ENCODE measurements around the gene SCFD1. TPM values are rescaled to one million over a fixed set of nuclear protein-coding genes. Genes with fewer than 3 reads are reported as not detected.

Gene SCFD1
- total RNA-seq, 2 experiments from 2014 or later: 65.1 to 72.6 TPM

GRCh38 chr14:30706704-30707103 lies 84.6 kb downstream of the SCFD1 start:
- Histone ChIP-seq H4K20me1 (ENCODE audit: insufficient read depth, low read length) (no peaks in the 10 kb centered on the region), H3K9me3 (ENCODE audit: low read length) (no peaks in the 10 kb centered on the region), H3K79me2 (ENCODE audit: insufficient read depth, low read depth, low read length) (no peaks in the 10 kb centered on the region), H3K4me1 (ENCODE audit: insufficient read depth, low read length, poor library complexity, severe bottlenecking) (no peaks in the 10 kb centered on the region), H3K4me2 (ENCODE audit: low read length) (no peak overlapping the region), H3K4me3 (ENCODE audit: low read depth, low read length, poor library complexity, severe bottlenecking) (no peak overlapping the region), H3K36me3 (ENCODE audit: insufficient read depth, low read length) (peaks cover 42% of the 10 kb centered on the region), H3K27ac (ENCODE audit: low read depth, low read length, poor library complexity, severe bottlenecking) (no peak overlapping the region), H3K9me2 (ENCODE audit: insufficient read depth, low read length) (no peaks in the 10 kb centered on the region), H2AFZ (ENCODE audit: low read length) (no peak overlapping the region)
- TF ChIP-seq, protein P1, sequence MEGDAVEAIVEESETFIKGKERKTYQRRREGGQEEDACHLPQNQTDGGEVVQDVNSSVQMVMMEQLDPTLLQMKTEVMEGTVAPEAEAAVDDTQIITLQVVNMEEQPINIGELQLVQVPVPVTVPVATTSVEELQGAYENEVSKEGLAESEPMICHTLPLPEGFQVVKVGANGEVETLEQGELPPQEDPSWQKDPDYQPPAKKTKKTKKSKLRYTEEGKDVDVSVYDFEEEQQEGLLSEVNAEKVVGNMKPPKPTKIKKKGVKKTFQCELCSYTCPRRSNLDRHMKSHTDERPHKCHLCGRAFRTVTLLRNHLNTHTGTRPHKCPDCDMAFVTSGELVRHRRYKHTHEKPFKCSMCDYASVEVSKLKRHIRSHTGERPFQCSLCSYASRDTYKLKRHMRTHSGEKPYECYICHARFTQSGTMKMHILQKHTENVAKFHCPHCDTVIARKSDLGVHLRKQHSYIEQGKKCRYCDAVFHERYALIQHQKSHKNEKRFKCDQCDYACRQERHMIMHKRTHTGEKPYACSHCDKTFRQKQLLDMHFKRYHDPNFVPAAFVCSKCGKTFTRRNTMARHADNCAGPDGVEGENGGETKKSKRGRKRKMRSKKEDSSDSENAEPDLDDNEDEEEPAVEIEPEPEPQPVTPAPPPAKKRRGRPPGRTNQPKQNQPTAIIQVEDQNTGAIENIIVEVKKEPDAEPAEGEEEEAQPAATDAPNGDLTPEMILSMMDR (conservative IDR thresholded peaks at IDR 0.05; ENCODE audit: low read length): no peak
- TF ChIP-seq EZH2phosphoT487 (IDR thresholded peaks at IDR 0.05; ENCODE audit: borderline replicate concordance, low read depth, low read length): no peak
- no peak for DNase-seq (ENCODE audit: low spot score)
- POLR2A ChIA-PET: interaction anchor here (0.6 to 1.6 kb wide), 3 partner anchors 8 to 175 kb away, joined by 3 to 5 read pairs (median 5); no protein-coding TSS in a partner anchor
- intact Hi-C loops (cut with micrococcal nuclease; ENCODE audit: unreplicated experiment): no loop called here
- no TSS peak for BruUV-seq (replicated peaks)
- CTCF ChIA-PET (ENCODE audit: unreplicated experiment): no interaction called here

- ChIA-PET POLR2A (interaction anchor here (0.7 to 1.1 kb wide), 3 partner anchors 10 to 17 kb away, joined by 3 to 5 read pairs (median 3); no protein-coding TSS in a partner anchor), CTCF (ENCODE audit: unreplicated experiment) (no interaction called here)
- Histone ChIP-seq H4K20me1 (ENCODE audit: insufficient read depth, low read length) (no peaks in the 10 kb centered on the region), H2AFZ (ENCODE audit: low read length) (no peak overlapping the region), H3K4me3 (ENCODE audit: low read depth, low read length, poor library complexity, severe bottlenecking) (no peak overlapping the region), H3K27ac (ENCODE audit: low read depth, low read length, poor library complexity, severe bottlenecking) (no peak overlapping the region), H3K36me3 (ENCODE audit: insufficient read depth, low read length) (peaks cover 30% of the 10 kb centered on the region), H3K9me3 (ENCODE audit: low read length) (no peaks in the 10 kb centered on the region), H3K4me2 (ENCODE audit: low read length) (no peak overlapping the region), H3K79me2 (ENCODE audit: insufficient read depth, low read depth, low read length) (no peaks in the 10 kb centered on the region), H3K9me2 (ENCODE audit: insufficient read depth, low read length) (no peaks in the 10 kb centered on the region), H3K4me1 (ENCODE audit: insufficient read depth, low read length, poor library complexity, severe bottlenecking) (no peaks in the 10 kb centered on the region)
- BruUV-seq (replicated peaks): no TSS peak
- no peak for TF ChIP-seq EZH2phosphoT487 (IDR thresholded peaks at IDR 0.05; ENCODE audit: borderline replicate concordance, low read depth, low read length)
- TF ChIP-seq, protein P1 (conservative IDR thresholded peaks at IDR 0.05; ENCODE audit: low read length): no peak
- no peak for DNase-seq (ENCODE audit: low spot score)
- intact Hi-C loops (cut with micrococcal nuclease; ENCODE audit: unreplicated experiment): no loop called here
Observed at GRCh38 chr14:30708157-30708556, 86.0 kb downstream of the SCFD1 start.

DNA sequence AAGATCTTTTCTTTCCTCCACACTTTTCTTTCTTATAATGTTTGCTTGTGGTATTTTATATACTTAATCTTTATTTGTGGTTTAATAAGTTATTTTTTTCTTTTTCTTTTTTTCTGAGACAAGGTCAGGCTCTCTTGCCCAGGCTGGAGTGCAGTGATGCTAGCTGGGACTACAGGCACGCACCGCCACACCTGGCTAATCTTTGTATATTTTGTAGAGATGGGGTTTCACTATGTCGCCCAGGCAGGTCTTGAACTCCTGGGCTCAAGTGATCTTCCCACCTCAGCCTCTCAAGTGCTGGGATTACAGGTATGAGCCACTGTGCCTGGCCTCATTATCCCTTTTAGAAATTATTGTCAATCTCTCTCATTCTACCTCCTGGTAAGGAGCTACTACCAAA lies 87.1 kb downstream of the SCFD1 start:
- no peaks in the 10 kb centered on the region for H3K9me2 ChIP-seq (ENCODE audit: insufficient read depth, low read length)
- no peak overlapping the region for H3K4me3 ChIP-seq (ENCODE audit: low read depth, low read length, poor library complexity, severe bottlenecking)
- H2AFZ ChIP-seq (ENCODE audit: low read length): no peak overlapping the region
- peaks cover 29% of the 10 kb centered on the region for H3K36me3 ChIP-seq (ENCODE audit: insufficient read depth, low read length)
- H3K27ac ChIP-seq (ENCODE audit: low read depth, low read length, poor library complexity, severe bottlenecking): no peak overlapping the region
- ChIA-PET CTCF (ENCODE audit: unreplicated experiment) (no interaction called here), POLR2A (interaction anchor here (1.1 kb wide), 1 partner anchor 11 kb away, joined by 3 read pairs; no protein-coding TSS in a partner anchor)
- no TSS peak for BruUV-seq (replicated peaks)
- intact Hi-C loops (cut with micrococcal nuclease; ENCODE audit: unreplicated experiment): no loop called here
- no peak overlapping the region for H3K4me2 ChIP-seq (ENCODE audit: low read length)
- no peaks in the 10 kb centered on the region for H3K9me3 ChIP-seq (ENCODE audit: low read length)
- no peak for DNase-seq (ENCODE audit: low spot score)
- H3K79me2 ChIP-seq (ENCODE audit: insufficient read depth, low read depth, low read length): no peaks in the 10 kb centered on the region
- H4K20me1 ChIP-seq (ENCODE audit: insufficient read depth, low read length): no peaks in the 10 kb centered on the region
- no peak for TF ChIP-seq EZH2phosphoT487 (IDR thresholded peaks at IDR 0.05; ENCODE audit: borderline replicate concordance, low read depth, low read length)
- TF ChIP-seq, protein P1 (conservative IDR thresholded peaks at IDR 0.05; ENCODE audit: low read length): no peak
- H3K4me1 ChIP-seq (ENCODE audit: insufficient read depth, low read length, poor library complexity, severe bottlenecking): no peaks in the 10 kb centered on the region
